ENCODE data around the gene UBE2L6.

- no peak for TF ChIP-seq CTCF (IDR thresholded peaks at IDR 0.05)
- TF ChIP-seq POLR2A (IDR thresholded peaks at IDR 0.05): no peak
These were observed 19.3 kb upstream of the UBE2L6 start for GRCh38 chr11:57586711-57587245.

Measured in esophagus squamous epithelium (tissue), 4 donors.